ENCODE measurements around the gene LIF. TPM values are rescaled to one million over a fixed set of nuclear protein-coding genes. Genes with fewer than 3 reads are reported as not detected.

LIF gene
- total and polyA plus RNA-seq, 4 donors = 0.08 to 0.10 (median 0.09) TPM; not detected in 1

GRCh38 chr22:30230787-30231461, 15.6 kb downstream of the LIF start:
- no peak for TF ChIP-seq MAX (IDR thresholded peaks at IDR 0.05)
- no peak for TF ChIP-seq RXRA (IDR thresholded peaks at IDR 0.05)
- TF ChIP-seq REST (IDR thresholded peaks at IDR 0.05) = no peak
- TF ChIP-seq TAF1 (conservative IDR thresholded peaks at IDR 0.05) = no peak
- no peak for TF ChIP-seq HNF4A (conservative IDR thresholded peaks at IDR 0.05)
- no peak for TF ChIP-seq YY1 (IDR thresholded peaks at IDR 0.05)
- no peak for TF ChIP-seq FOXA2 (IDR thresholded peaks at IDR 0.05)
- no peak for TF ChIP-seq FOXA1 (IDR thresholded peaks at IDR 0.05)
- no peak for TF ChIP-seq JUND (IDR thresholded peaks at IDR 0.05)
- no peak for TF ChIP-seq EGR1 (IDR thresholded peaks at IDR 0.05; ENCODE audit: low read depth in 2 of 2)
- TF ChIP-seq ZBTB33 (IDR thresholded peaks at IDR 0.05) = no peak
- TF ChIP-seq SP1 (IDR thresholded peaks at IDR 0.05) = no peak
- no peak for TF ChIP-seq RAD21 (IDR thresholded peaks at IDR 0.05)
- no peak for TF ChIP-seq HNF4G (IDR thresholded peaks at IDR 0.05)
- no peak for TF ChIP-seq NR2F2 (IDR thresholded peaks at IDR 0.05)
- no peak overlapping the region for H3K9ac ChIP-seq (ENCODE audit: low read depth in 1 of 2, low read length in 2 of 2)
- DNase-seq (ENCODE audit: low spot score) = no peak
- peaks cover 0 to 3% (median 0%) of the 10 kb centered on the region in 4 donors for H3K27me3 ChIP-seq (ENCODE audit: control insufficient read depth in 4 of 4, insufficient read depth in 4 of 4, low read length in 3 of 4)
- H3K9me3 ChIP-seq (ENCODE audit: control insufficient read depth in 4 of 4, low read length in 3 of 4) = no peaks in the 10 kb centered on the region
- H3K27ac ChIP-seq (ENCODE audit: low read depth in 1 of 2, low read length in 2 of 2) = no peak overlapping the region
- no peaks in the 10 kb centered on the region for H3K36me3 ChIP-seq (ENCODE audit: control insufficient read depth in 4 of 4, insufficient read depth in 3 of 4, low read depth in 1 of 4, low read length in 3 of 4)
- WGBS = 87% methylated on average over 9 of the region's 9 CpGs
- no peaks in the 10 kb centered on the region for H3K4me1 ChIP-seq (ENCODE audit: control insufficient read depth in 4 of 4, insufficient read depth in 4 of 4, low read length in 3 of 4)
- H3K4me3 ChIP-seq (ENCODE audit: low read depth in 1 of 3, low read length in 3 of 3) = no peak overlapping the region

- WGBS = 78% methylated on average over 3 of the region's 3 CpGs
- H3K36me3 ChIP-seq (ENCODE audit: control insufficient read depth in 4 of 4, insufficient read depth in 3 of 4, low read depth in 1 of 4, low read length in 3 of 4) = no peaks in the 10 kb centered on the region
- no peak for TF ChIP-seq HNF4G (IDR thresholded peaks at IDR 0.05)
- no peak for TF ChIP-seq FOXA2 (IDR thresholded peaks at IDR 0.05)
- TF ChIP-seq FOXA1 (IDR thresholded peaks at IDR 0.05) = no peak
- no peak for TF ChIP-seq ZBTB33 (IDR thresholded peaks at IDR 0.05)
Measured at GRCh38 chr22:30230330-30230729, 16.2 kb downstream of the LIF start.

More at GRCh38 chr22:30230330-30230729, 16.2 kb downstream of the LIF start:
- Histone ChIP-seq H3K4me1 (ENCODE audit: control insufficient read depth in 4 of 4, insufficient read depth in 4 of 4, low read length in 3 of 4) (no peaks in the 10 kb centered on the region), H3K27ac (ENCODE audit: low read depth in 1 of 2, low read length in 2 of 2) (no peak overlapping the region), H3K9ac (ENCODE audit: low read depth in 1 of 2, low read length in 2 of 2) (no peak overlapping the region), H3K27me3 (ENCODE audit: control insufficient read depth in 4 of 4, insufficient read depth in 4 of 4, low read length in 3 of 4) (peaks cover 0 to 3% (median 0%) of the 10 kb centered on the region in 4 donors), H3K4me3 (ENCODE audit: low read depth in 1 of 3, low read length in 3 of 3) (no peak overlapping the region), H3K9me3 (ENCODE audit: control insufficient read depth in 4 of 4, low read length in 3 of 4) (no peaks in the 10 kb centered on the region)
- no peak for DNase-seq (ENCODE audit: low spot score)

Measured in liver (tissue), 9 donors.